H1 (cell line): Measurements from ENCODE around the gene CDKN2C. TPM values are rescaled to one million over a fixed set of nuclear protein-coding genes. Genes with fewer than 3 reads are reported as not detected.

Source experiments
- CHD1 ChIP-seq: IDR thresholded peaks from 2 replicates; pipeline ENCODE4 v1.6.1; 2012; ENCODE audit warnings: low read depth, low read length, improper control_type of control experiment
- NANOG ChIP-seq: IDR thresholded peaks from 2 replicates; pipeline ENCODE4 v1.6.1; 2011; ENCODE audit warnings: low read length, low read depth, mild to moderate bottlenecking, inconsistent platforms; ENCODE audit not compliant: insufficient read depth, poor library complexity, severe bottlenecking
- polyA plus RNA-seq, 7 experiments: library from polyadenylated mRNA; depleted of rRNA in 3 of 7; stranded (reverse) in 5 of 7; unstranded in 2 of 7; fragments of >200 nt in 5 of 7; fragments of 200-250 nt in 2 of 7; gene quantifications; 1 replicate in 5 of 7; 2 replicates in 1 of 7; 4 replicates in 1 of 7; pipeline versions ENCODE4 v1.2.1 to v1.2.3, GENCODE V29; 2011 to 2013; ENCODE audit warnings: missing spikeins in 2 of 7, mixed read lengths in 2 of 7
- total RNA-seq: library from RNA; stranded (reverse); fragmentation: NEBNext Ultra II Directional; extraction: Animal tissue kit (Norgen Biotek cat#: 25700); gene quantifications from 2 replicates; pipeline ENCODE4 v1.2.1, GENCODE V29; 2021

Gene CDKN2C
- total and polyA plus RNA-seq, 2 of the 8 experiments (the other 6 are each of a cell fraction or from before 2014, with no cell fraction given), result not detected

- no peak for TF ChIP-seq CHD1
- TF ChIP-seq NANOG, result no peak
Observed at GRCh38 chr1:50964863-50965262, 5.2 kb upstream of the CDKN2C start (continued).
